Psoas muscle (tissue), 8 donors: ENCODE measurements around the gene VMP1. TPM values are rescaled to one million over a fixed set of nuclear protein-coding genes. Genes with fewer than 3 reads are reported as not detected.

ENCODE experiments used
- ATAC-seq, 4 donors: fragments of 200-7000 bp; cut with Tn5 transposase; one replicate each; pipeline ENCODE4 v1.9.1; 2020; ENCODE audit warnings: moderate library complexity in 3 of 4, mild to moderate bottlenecking in 2 of 4
- DNase-seq, 2 donors: peaks; one replicate each; pipeline ENCODE4 v3.0.0-alpha.2; 2020
- H3K27ac ChIP-seq: fragments of 200-600 bp; one replicate; pipeline ENCODE4 v1.8.0; 2022
- H3K27me3 ChIP-seq, 3 donors: fragments of 200-600 bp in 1 of 3; one replicate each; pipeline versions ENCODE4 v1.6.1 to v1.8.0; 2013 to 2022; ENCODE audit warnings: low read length in 2 of 3, mild to moderate bottlenecking in 2 of 3, moderate library complexity in 1 of 3; ENCODE audit not compliant: insufficient read depth in 3 of 3
- H3K36me3 ChIP-seq, 2 donors: fragments of 200-600 bp in 1 of 2; one replicate each; pipeline versions ENCODE4 v1.6.1 to v1.8.0; 2013 to 2022; ENCODE audit warnings: low read depth in 1 of 2, mild to moderate bottlenecking in 1 of 2, moderate library complexity in 1 of 2; ENCODE audit not compliant: insufficient read depth in 1 of 2
- H3K4me1 ChIP-seq: fragments of 200-600 bp; one replicate; pipeline ENCODE4 v1.8.0; 2022
- H3K4me3 ChIP-seq: fragments of 200-600 bp; one replicate; pipeline ENCODE4 v1.8.0; 2022; ENCODE audit warnings: mild to moderate bottlenecking
- H3K9me3 ChIP-seq: fragments of 200-600 bp; one replicate; pipeline ENCODE4 v1.8.0; 2022
- WGBS, 3 donors: extraction: QIAGEN DNeasy Blood & Tissue Kit; methylation state at CpG; one replicate each; pipeline versions ENCODE4 v1.1.6 to v1.1.7; 2013; 5-methylcytosine and 5-hydroxymethylcytosine counted together
- intact Hi-C, 2 donors: fragments of 100-400 bp; cut with DNase I; formaldehyde crosslinking; loops; one replicate each; pipeline versions ENCODE4 v1.11.0 to v1.14.2; 2022
- long read RNA-seq, 2 donors: library from polyadenylated mRNA; unstranded; transcript quantifications; one replicate each; pipeline ENCODE4 v2.0.0, GENCODE V29; 2021
- polyA plus RNA-seq, 3 donors: library from polyadenylated mRNA; stranded (reverse); fragments of 200-250 nt; gene quantifications; one replicate each; pipeline ENCODE4 v1.2.3, GENCODE V29; 2013
- total RNA-seq, 4 donors: library from RNA; stranded (reverse); fragmentation: NEBNext Ultra II Directional in 2 of 4; extraction: Animal tissue kit (Norgen Biotek cat#: 25700) in 2 of 4; gene quantifications; one replicate each; pipeline versions ENCODE4 v1.2.1 to v1.2.4, GENCODE V29; 2021 to 2023
- TF ChIP-seq, protein P1 (sequence below): fragments of 200-600 bp; IDR thresholded peaks from one replicate; pipeline ENCODE4 v1.8.0; 2022; ENCODE audit warnings: antibody characterized with exemption
- donor health status: healthy with polysubstance abuse.
- donor health status: DM: no; HTN: no; CAD: no; lungs with moderate emphysema.
- donor health status: Bipolar disorder and iron deficiency.
- donor health status: healthy.
- donor health status: DM: yes; HTN: yes; CAD: no.
- donor health status: DM: no; HTN: no; CAD: no.
- donor health status: DM: no; HTN: no; CAD: no.
- donor health status: DM: yes; HTN: yes; CAD: no.

VMP1 gene
- total RNA-seq (10 to 100 TPM; 37.9 to 66.5 (median 54.1) TPM), polyA plus RNA-seq (100 to 1,000 TPM in 1 of 3 donors, 10 to 100 TPM in 2; 31.3 to 115 (median 70.5) TPM)
- long read RNA-seq, donor 1, full-length matches to known transcripts = 14 of 17 reads
- long read RNA-seq, donor 1, partial matches to known transcripts = 0 of 17 reads
- long read RNA-seq, donor 1, other reads (novel, unspliced or antisense) = 3 of 17 reads
- long read RNA-seq, donor 2, full-length matches to known transcripts = 64 of 82 reads
- long read RNA-seq, donor 2, partial matches to known transcripts = 1 of 82 reads
- long read RNA-seq, donor 2, other reads (novel, unspliced or antisense) = 17 of 82 reads

DNA sequence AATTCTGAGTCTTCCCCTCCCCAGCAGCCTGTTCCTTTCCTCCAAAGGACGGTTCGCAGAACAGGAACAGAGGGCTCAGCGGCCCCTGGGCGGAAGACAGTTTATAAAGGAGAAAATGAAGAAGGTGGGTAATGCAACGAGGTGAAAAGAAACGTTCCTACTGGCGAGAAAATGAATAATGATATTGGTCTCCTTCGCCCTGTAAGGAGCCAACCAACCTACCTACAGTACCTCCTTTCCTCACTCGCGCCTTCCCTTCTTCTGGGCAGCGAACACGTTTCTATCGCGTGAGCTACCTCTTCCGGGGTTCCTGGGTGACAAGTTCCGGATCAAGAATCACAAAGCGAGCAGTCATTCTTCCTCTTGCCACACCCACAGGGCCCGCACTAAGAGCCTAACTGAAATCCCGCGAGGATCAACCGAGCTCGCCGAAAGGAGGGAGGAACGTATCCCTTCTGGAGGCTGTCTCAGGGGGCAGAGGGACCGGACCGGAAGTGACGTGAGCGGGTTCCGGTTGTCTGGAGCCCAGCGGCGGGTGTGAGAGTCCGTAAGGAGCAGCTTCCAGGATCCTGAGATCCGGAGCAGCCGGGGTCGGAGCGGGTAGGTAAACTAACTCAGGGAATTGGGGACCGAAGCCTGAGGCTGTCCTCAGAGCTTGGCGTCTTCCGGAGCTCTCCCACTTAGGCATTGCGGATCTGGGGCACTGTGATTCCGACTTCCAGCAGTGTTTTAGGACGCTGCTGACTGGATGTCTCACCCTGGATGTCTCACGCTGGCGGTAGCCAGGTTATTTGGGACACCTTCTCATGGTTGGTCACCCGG lies at the start of gene VMP1, which contains the start of gene PTRH2:
Gene VMP1 (plus strand): TSS at position 506 of the 822 bp plus-strand sequence. CDS start 23,793 bp downstream, outside the sequence.
Gene PTRH2 (minus strand): TSS at position 282 of the 822 bp plus-strand sequence. CDS start 9,452 bp downstream, outside the sequence.
- 0 to 1% (median 0%) methylated on average over 45 of the region's 45 CpGs for WGBS, 3 donors
- Histone ChIP-seq H3K9me3 (no peaks in the 10 kb centered on the region), H3K27me3 (no peaks in the 10 kb centered on the region), H3K36me3 (peaks cover 0 to 4% of the 10 kb centered on the region in 2 donors), H3K4me3 (peak within 1 kb of the TSS; percentile 77), H3K4me1 (peaks cover 42% of the 10 kb centered on the region), H3K27ac (peak within 1 kb of the TSS; percentile 96)
- peak; percentile 97 to 99 for DNase-seq
- peak; percentile 95 to 99 (median 98) for ATAC-seq
- TF ChIP-seq, protein P1, sequence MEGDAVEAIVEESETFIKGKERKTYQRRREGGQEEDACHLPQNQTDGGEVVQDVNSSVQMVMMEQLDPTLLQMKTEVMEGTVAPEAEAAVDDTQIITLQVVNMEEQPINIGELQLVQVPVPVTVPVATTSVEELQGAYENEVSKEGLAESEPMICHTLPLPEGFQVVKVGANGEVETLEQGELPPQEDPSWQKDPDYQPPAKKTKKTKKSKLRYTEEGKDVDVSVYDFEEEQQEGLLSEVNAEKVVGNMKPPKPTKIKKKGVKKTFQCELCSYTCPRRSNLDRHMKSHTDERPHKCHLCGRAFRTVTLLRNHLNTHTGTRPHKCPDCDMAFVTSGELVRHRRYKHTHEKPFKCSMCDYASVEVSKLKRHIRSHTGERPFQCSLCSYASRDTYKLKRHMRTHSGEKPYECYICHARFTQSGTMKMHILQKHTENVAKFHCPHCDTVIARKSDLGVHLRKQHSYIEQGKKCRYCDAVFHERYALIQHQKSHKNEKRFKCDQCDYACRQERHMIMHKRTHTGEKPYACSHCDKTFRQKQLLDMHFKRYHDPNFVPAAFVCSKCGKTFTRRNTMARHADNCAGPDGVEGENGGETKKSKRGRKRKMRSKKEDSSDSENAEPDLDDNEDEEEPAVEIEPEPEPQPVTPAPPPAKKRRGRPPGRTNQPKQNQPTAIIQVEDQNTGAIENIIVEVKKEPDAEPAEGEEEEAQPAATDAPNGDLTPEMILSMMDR = no peak
- intact Hi-C loops = no loop called here

- Histone ChIP-seq H3K9me3 (no peaks in the 10 kb centered on the region), H3K4me1 (no peaks in the 10 kb centered on the region), H3K4me3 (no peak overlapping the region), H3K36me3 (peaks cover 10 to 100% of the 10 kb centered on the region in 2 donors), H3K27me3 (no peaks in the 10 kb centered on the region), H3K27ac (no peak overlapping the region)
- intact Hi-C loops = no loop called here
- WGBS, 3 donors = 52 to 68% (median 56%) methylated on average over 5 of the region's 5 CpGs
- ATAC-seq (peak; percentile 43 to 88 (median 79)), DNase-seq (no peak)
- TF ChIP-seq, protein P1 = no peak
These were observed 41.2 kb upstream of the VMP1 start for GRCh38 chr17:59666235-59666634.

DNA sequence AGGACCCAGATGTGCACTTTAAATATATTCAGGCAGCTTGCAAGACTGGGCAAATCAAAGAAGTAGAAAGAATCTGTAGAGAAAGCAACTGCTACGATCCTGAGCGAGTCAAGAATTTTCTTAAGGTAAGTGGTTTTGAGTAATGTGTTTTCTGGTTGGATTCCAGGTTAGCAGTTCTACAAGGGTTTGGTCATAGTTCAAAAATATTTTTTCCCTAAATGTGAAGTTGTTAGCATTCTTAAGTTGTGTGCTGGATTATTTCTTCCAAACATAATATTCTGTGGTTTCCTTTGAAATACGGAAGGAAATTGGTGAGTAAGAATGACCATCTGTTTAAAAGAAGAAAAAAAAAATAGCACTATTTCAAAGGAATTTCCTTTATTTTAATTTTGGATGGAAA lies 38.6 kb upstream of the VMP1 start:
- TF ChIP-seq, protein P1 = no peak
- no peaks in the 10 kb centered on the region for H3K9me3 ChIP-seq
- H3K4me1 ChIP-seq = no peaks in the 10 kb centered on the region
- intact Hi-C loops = no loop called here
- peaks cover 9 to 99% of the 10 kb centered on the region in 2 donors for H3K36me3 ChIP-seq
- WGBS, 3 donors = 65 to 75% (median 68%) methylated on average over 3 of the region's 3 CpGs
- H3K4me3 ChIP-seq = no peak overlapping the region
- no peaks in the 10 kb centered on the region for H3K27me3 ChIP-seq
- no peak overlapping the region for H3K27ac ChIP-seq
- DNase-seq (no peak), ATAC-seq (no peak)

- WGBS, 3 donors = 70 to 87% (median 82%) methylated on average over 1 of the region's 1 CpG
- Histone ChIP-seq H3K4me1 (no peaks in the 10 kb centered on the region), H3K27me3 (no peaks in the 10 kb centered on the region), H3K36me3 (peaks cover 12 to 99% of the 10 kb centered on the region in 2 donors), H3K27ac (no peak overlapping the region), H3K9me3 (no peaks in the 10 kb centered on the region), H3K4me3 (no peak overlapping the region)
- intact Hi-C loops = no loop called here
- ATAC-seq = no peak
- TF ChIP-seq, protein P1 = no peak
- no peak for DNase-seq
These were observed 38.0 kb upstream of the VMP1 start for GRCh38 chr17:59669411-59669810.
